Mesendoderm (in vitro differentiated cells): ENCODE measurements around the gene KCNN3.

Experiments used
- DNase-seq: peaks from one replicate; pipeline ENCODE4 v3.0.0; 2013
- H2AK5ac ChIP-seq: 2 replicates; pipeline ENCODE4 v1.6.1; 2013; ENCODE audit warnings: low read length, inconsistent platforms
- H2BK120ac ChIP-seq: 2 replicates; pipeline ENCODE4 v1.6.1; 2013; ENCODE audit warnings: low read depth, mild to moderate bottlenecking, low read length, moderate library complexity, mixed read lengths
- H2BK15ac ChIP-seq: replicated peaks from 2 replicates; pipeline ENCODE4 v1.6.1; 2013; ENCODE audit warnings: low read depth, mild to moderate bottlenecking, moderate library complexity
- H2BK5ac ChIP-seq: 2 replicates; pipeline ENCODE4 v1.6.1; 2013; ENCODE audit warnings: low read length, inconsistent platforms
- H3K18ac ChIP-seq: 2 replicates; pipeline ENCODE4 v1.6.1; 2013; ENCODE audit warnings: mild to moderate bottlenecking, low read length, mixed read lengths
- H3K23ac ChIP-seq: one replicate; pipeline ENCODE4 v1.6.1; 2013; ENCODE audit warnings: low read length
- H3K27ac ChIP-seq: 2 replicates; pipeline ENCODE4 v1.5.1; 2013; ENCODE audit warnings: low read depth, mild to moderate bottlenecking, inconsistent platforms, low read length, moderate library complexity
- H3K27me3 ChIP-seq: 2 replicates; pipeline ENCODE4 v1.6.1; 2013; ENCODE audit warnings: low read length, control low read depth, mild to moderate bottlenecking, inconsistent platforms; ENCODE audit not compliant: insufficient read depth, poor library complexity
- H3K36me3 ChIP-seq: 2 replicates; pipeline ENCODE4 v1.6.1; 2013; ENCODE audit warnings: low read length, inconsistent platforms; ENCODE audit not compliant: control insufficient read depth, insufficient read depth
- H3K4ac ChIP-seq: one replicate; pipeline ENCODE4 v1.6.1; 2013; ENCODE audit warnings: low read depth, mild to moderate bottlenecking, low read length, moderate library complexity
- H3K4me1 ChIP-seq: 2 replicates; pipeline ENCODE4 v1.6.1; 2013; ENCODE audit warnings: low read depth, low read length, inconsistent platforms; ENCODE audit not compliant: control insufficient read depth
- H3K4me2 ChIP-seq: 2 replicates; pipeline ENCODE4 v1.6.1; 2013; ENCODE audit warnings: low read length
- H3K4me3 ChIP-seq: 2 replicates; pipeline ENCODE4 v1.5.1; 2013; ENCODE audit warnings: mild to moderate bottlenecking, low read length
- H3K56ac ChIP-seq: one replicate; pipeline ENCODE4 v1.6.1; 2013; ENCODE audit warnings: low read length
- H3K79me1 ChIP-seq: 2 replicates; pipeline ENCODE4 v1.6.1; 2013; ENCODE audit warnings: low read length, inconsistent platforms
- H3K79me2 ChIP-seq: 2 replicates; pipeline ENCODE4 v1.6.1; 2013; ENCODE audit warnings: mild to moderate bottlenecking, low read length; ENCODE audit not compliant: control insufficient read depth, insufficient read depth
- H3K9ac ChIP-seq: 2 replicates; pipeline ENCODE4 v1.6.1; 2013; ENCODE audit warnings: low read length, inconsistent platforms
- H4K5ac ChIP-seq: one replicate; pipeline ENCODE4 v1.6.1; 2013; ENCODE audit warnings: low read length
- H4K8ac ChIP-seq: one replicate; pipeline ENCODE4 v1.6.1; 2013; ENCODE audit warnings: low read depth, mild to moderate bottlenecking, control low read depth, low read length, moderate library complexity
- WGBS: extraction: QIAGEN DNeasy Blood & Tissue Kit; methylation state at CpG from one replicate; pipeline ENCODE4 v1.1.7; 2013; ENCODE audit warnings: low lambda C conversion rate, missing lambda C conversion rate; ENCODE audit not compliant: insufficient coverage; ENCODE audit errors: extremely low coverage; 5-methylcytosine and 5-hydroxymethylcytosine counted together

The KCNN3 gene

GRCh38 chr1:154840269-154841176 is 29.6 kb downstream of the KCNN3 start:
- Histone ChIP-seq H4K5ac (no peak overlapping the region), H3K36me3 (no peaks in the 10 kb centered on the region), H2BK5ac (no peak overlapping the region), H3K23ac (no peak overlapping the region), H2BK120ac (no peak overlapping the region), H3K4me3 (no peak overlapping the region), H3K27me3 (no peaks in the 10 kb centered on the region), H2BK15ac (no peak overlapping the region), H3K9ac (no peak overlapping the region), H3K79me2 (no peaks in the 10 kb centered on the region), H3K56ac (peak overlapping the region; percentile 58), H3K4ac (no peak overlapping the region), H2AK5ac (no peak overlapping the region), H3K4me1 (peaks cover 2% of the 10 kb centered on the region), H3K4me2 (no peak overlapping the region), H3K79me1 (no peaks in the 10 kb centered on the region), H3K18ac (no peak overlapping the region), H4K8ac (no peak overlapping the region), H3K27ac (no peak overlapping the region)
- DNase-seq = peak; percentile 39
- no CpG with 5 or more reads among the region's 19 CpGs for WGBS

- H3K27ac ChIP-seq = no peak overlapping the region
These were observed 30.4 kb downstream of the KCNN3 start for GRCh38 chr1:154839691-154840090.

GRCh38 chr1:154838988-154839387 is 31.1 kb downstream of the KCNN3 start:
- Histone ChIP-seq H2BK15ac (no peak overlapping the region), H3K79me1 (no peaks in the 10 kb centered on the region), H3K79me2 (no peaks in the 10 kb centered on the region), H3K4me3 (no peak overlapping the region), H3K27me3 (no peaks in the 10 kb centered on the region), H4K8ac (no peak overlapping the region), H3K4me2 (no peak overlapping the region), H3K4me1 (peaks cover 2% of the 10 kb centered on the region), H3K9ac (no peak overlapping the region), H3K4ac (no peak overlapping the region), H4K5ac (no peak overlapping the region), H3K23ac (no peak overlapping the region), H2BK5ac (no peak overlapping the region), H2BK120ac (no peak overlapping the region), H2AK5ac (no peak overlapping the region), H3K18ac (no peak overlapping the region), H3K27ac (no peak overlapping the region), H3K56ac (no peak overlapping the region), H3K36me3 (no peaks in the 10 kb centered on the region)
- DNase-seq = no peak
- WGBS = no CpG with 5 or more reads among the region's 9 CpGs

More at GRCh38 chr1:154839691-154840090, 30.4 kb downstream of the KCNN3 start:
- WGBS = no CpG with 5 or more reads among the region's 3 CpGs
- H4K8ac ChIP-seq = no peak overlapping the region
- H2BK120ac ChIP-seq = no peak overlapping the region
- H3K4me3 ChIP-seq = no peak overlapping the region
- no peak overlapping the region for H3K23ac ChIP-seq
- no peak overlapping the region for H3K56ac ChIP-seq
- no peak overlapping the region for H4K5ac ChIP-seq
- H3K27me3 ChIP-seq = no peaks in the 10 kb centered on the region
- H2AK5ac ChIP-seq = no peak overlapping the region
- no peaks in the 10 kb centered on the region for H3K79me2 ChIP-seq
- H3K18ac ChIP-seq = no peak overlapping the region
- H3K4me1 ChIP-seq = peaks cover 2% of the 10 kb centered on the region
- H3K36me3 ChIP-seq = no peaks in the 10 kb centered on the region
- no peak overlapping the region for H3K4me2 ChIP-seq
- H3K9ac ChIP-seq = no peak overlapping the region
- no peak overlapping the region for H2BK5ac ChIP-seq
- peak; percentile 23 for DNase-seq
- H3K4ac ChIP-seq = no peak overlapping the region
- no peaks in the 10 kb centered on the region for H3K79me1 ChIP-seq
- H2BK15ac ChIP-seq = no peak overlapping the region

GRCh38 chr1:154838461-154838860 is 31.6 kb downstream of the KCNN3 start:
- Histone ChIP-seq H2BK5ac (no peak overlapping the region), H3K79me2 (no peaks in the 10 kb centered on the region), H3K9ac (no peak overlapping the region), H2AK5ac (no peak overlapping the region), H3K4me2 (no peak overlapping the region), H3K27ac (no peak overlapping the region), H3K36me3 (no peaks in the 10 kb centered on the region), H4K5ac (no peak overlapping the region), H3K18ac (no peak overlapping the region), H3K23ac (no peak overlapping the region), H3K27me3 (no peaks in the 10 kb centered on the region), H3K4me3 (no peak overlapping the region), H3K4me1 (no peaks in the 10 kb centered on the region), H4K8ac (no peak overlapping the region), H3K56ac (no peak overlapping the region), H3K79me1 (no peaks in the 10 kb centered on the region), H3K4ac (no peak overlapping the region), H2BK15ac (no peak overlapping the region), H2BK120ac (no peak overlapping the region)
- no CpG with 5 or more reads among the region's 11 CpGs for WGBS
- DNase-seq = no peak

- Histone ChIP-seq H3K79me2 (no peaks in the 10 kb centered on the region), H2BK15ac (no peak overlapping the region), H3K27ac (no peak overlapping the region), H3K79me1 (no peaks in the 10 kb centered on the region), H3K4me3 (no peak overlapping the region), H3K4me2 (no peak overlapping the region), H2AK5ac (no peak overlapping the region), H2BK120ac (no peak overlapping the region), H3K23ac (peak overlapping the region; percentile 30), H3K27me3 (no peaks in the 10 kb centered on the region), H4K8ac (no peak overlapping the region), H3K4ac (no peak overlapping the region), H4K5ac (no peak overlapping the region), H3K18ac (no peak overlapping the region), H2BK5ac (no peak overlapping the region), H3K9ac (no peak overlapping the region), H3K4me1 (no peaks in the 10 kb centered on the region), H3K36me3 (no peaks in the 10 kb centered on the region), H3K56ac (no peak overlapping the region)
- DNase-seq = no peak
- no CpG with 5 or more reads among the region's 13 CpGs for WGBS
These were observed 32.4 kb downstream of the KCNN3 start for GRCh38 chr1:154837672-154838171.
